CD4-positive, alpha-beta T cell treated with Interferon alpha-2 for 1 hour (primary cell): Measurements from ENCODE around the gene KLHL5.
"Not testable (repeated sequence)": the region's sequence is repeated elsewhere in the genome, so short reads cannot be mapped to it uniquely, and the experiment has no call there.

Experiments
- DNase-seq, 2 donors: peaks; one replicate each; pipeline ENCODE4 v3.0.0-alpha.2; 2020 to 2022

KLHL5 gene

DNA sequence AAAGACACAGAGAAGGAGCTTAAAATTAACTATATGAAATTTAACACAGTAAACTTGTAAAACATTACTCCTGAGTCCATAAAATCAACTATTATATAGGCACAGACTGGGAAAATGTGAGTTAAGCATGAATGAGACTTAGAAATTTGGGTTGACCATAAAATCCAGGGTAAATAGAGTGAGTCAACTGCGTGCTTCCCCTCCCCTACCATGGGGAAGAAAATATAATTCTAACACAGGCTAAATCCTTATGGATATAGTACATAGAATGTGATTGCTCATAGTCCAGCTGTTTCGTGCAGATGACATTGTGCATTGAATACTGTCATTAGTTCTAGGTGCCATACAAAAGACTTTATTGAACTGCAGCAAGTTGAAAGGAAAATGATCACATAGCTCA is 42.2 kb downstream of the KLHL5 start:
- no peak for DNase-seq

- no peak for DNase-seq
Observed at GRCh38 chr4:39106011-39106410, 44.0 kb downstream of the KLHL5 start.

DNA sequence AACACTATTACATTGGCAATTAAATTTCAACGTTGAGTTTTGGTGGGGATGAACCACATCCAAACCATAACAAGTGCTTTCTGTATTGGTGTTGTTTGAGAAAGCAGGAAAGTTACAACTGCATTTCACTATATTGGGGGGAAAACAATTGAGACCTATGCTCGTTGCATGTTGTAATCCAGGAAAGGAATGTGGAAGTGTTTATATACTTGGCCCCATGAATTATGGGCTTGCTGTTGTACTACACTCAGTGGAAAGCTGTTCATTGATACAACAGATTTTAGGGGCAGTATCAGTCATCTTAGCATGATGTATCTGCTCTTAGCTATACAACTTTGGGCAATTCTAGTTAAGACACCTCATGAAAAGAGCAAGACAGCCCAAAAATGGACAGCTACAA is 52.4 kb downstream of the KLHL5 start:
- no peak for DNase-seq

DNA sequence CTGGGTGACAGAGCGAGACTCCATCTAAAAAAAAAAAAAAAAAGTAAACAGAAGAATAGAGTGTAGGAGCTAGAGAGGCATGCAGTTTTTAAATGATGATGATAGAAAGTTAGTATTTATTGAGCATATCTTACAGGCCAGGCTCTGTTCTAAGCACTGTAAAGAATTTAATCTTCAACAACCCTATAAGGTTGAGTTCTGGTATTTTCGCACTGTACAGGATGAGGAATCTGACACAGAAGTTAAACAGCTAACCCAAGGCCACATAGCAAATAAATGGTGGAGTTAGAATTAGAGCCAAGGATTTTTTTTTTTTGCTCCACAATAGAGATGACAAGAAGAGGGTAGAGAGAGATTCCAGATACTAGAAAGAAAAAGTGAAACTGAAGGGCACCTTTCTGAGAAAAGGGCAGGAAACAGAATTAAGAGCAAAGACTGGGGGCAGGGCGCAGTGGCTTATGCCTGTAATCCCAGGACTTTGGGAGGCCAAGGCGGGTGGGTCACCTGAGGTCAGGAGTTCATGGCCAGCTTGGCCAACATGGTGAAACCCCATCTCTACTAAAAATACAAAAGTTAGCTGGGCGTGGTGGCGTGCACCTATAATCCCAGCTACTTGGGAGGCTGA is 56.1 kb downstream of the KLHL5 start:
- DNase-seq = peak in 1 of 2 donors; percentile 65

DNA sequence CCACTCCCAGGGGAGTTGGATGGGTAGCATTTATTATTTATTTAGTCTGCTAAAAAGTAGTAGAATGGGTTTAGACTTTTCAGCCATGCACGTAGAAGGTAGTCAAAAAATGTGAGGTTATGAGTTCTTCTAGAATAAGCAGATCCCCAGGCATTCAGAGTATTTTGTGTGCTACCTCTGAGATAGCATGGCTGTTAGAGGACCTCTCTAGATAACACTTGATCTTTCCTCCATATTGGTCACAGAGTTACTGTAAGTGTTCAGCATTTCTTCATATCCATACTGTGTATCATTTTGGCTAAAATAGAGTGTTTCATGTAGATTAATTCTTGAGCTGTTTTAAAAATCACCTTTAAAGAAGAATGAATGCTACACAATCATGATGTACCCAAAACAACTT is 58.4 kb downstream of the KLHL5 start:
- no peak for DNase-seq

DNA sequence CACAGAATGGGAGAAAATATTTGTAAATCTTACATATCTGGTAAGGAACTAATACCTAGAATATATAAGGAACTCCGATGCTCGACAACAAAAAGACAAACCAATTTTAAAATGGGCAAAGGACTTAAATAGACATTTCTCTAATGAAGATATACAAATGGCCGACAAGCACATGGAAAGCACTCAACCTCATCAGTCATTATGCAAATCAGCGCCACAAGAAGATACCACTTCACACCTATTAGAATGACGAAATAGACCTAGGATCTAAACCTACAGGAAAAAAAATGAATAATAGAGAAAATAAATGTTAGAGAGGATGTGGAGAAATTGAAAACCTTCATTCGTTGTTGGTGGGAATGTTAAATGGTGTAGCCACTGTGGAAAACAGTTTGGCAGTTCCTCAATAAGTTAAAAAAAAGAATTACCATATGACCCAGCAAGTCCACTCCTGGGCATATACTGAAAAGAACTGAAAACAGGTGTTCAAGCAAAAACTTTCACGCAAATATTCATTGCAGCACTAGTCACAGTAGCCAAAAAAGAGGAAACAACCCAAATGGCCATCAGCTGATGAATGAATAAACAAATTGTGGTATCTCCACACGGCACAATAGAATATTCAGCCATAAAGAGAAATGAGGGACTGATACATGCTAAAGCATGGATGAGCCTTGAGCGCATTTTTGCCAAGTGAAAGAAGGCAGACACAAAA is 63.0 kb downstream of the KLHL5 start:
- no peak for DNase-seq

GRCh38 chr4:39125600-39125985 is 63.6 kb downstream of the KLHL5 start:
- DNase-seq = no peak

DNA sequence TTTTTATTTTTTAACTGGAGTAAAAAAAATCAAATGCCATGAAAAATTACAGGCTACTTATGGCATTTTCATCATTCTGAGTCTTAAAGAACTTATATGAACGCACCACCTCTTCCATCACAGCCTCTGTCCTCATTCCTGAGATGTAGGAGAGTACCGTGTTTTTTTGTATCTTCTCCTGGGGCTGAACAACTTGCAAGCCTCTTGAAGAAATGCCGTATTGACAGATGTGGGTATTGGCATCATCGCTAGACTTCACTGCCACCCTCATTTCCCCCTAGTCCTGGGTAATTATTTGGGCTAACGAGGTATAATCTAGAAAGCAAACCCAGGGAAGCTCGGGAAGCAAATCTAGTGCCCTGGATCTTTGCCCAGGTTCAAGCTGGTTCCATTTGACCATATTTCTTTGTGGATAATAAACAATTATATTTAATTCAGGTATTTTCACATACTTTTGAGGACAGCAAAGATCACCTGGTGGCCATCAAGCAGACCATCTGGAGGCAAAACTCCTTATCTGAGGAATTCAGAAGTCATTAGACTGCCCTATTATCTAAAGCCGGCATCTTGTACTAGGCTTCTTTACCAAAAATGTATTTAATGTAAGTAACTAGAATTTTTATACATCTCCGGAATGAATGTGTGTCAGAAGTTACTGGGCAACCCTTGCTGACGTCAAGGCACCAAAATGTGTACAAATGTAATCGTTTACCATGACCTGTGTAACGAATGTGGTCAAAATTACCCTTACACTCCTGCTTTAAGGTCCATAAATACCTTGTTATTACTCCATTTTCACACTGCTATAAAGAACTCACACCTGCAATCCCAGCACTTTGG is 64.4 kb downstream of the KLHL5 start:
- no peak for DNase-seq

DNA sequence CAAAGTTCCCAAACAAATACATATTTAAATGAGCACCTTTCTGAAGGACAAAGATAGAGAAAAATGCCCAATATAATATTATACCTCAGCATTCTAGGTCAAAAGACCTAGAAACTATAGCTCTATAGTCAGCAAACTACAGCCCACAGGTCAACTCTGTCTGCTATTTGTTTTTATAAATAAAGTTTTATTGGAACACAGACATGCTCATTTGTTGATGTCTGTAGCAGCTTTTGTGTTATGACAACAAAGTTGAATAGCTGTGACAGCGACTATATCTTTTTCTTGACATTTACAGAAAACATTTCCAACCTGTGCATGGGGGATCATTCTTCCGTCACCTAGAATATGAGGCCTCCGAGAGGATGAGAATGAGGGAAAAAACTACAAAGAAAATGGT is 71.6 kb downstream of the KLHL5 start:
- no peak for DNase-seq

- no peak for DNase-seq
Observed at GRCh38 chr4:39134683-39135306, 72.8 kb downstream of the KLHL5 start.

GRCh38 chr4:39138227-39138626 is 76.2 kb downstream of the KLHL5 start:
- DNase-seq = not testable (repeated sequence)

- no peak for DNase-seq
Observed at GRCh38 chr4:39146211-39146610, 84.2 kb downstream of the KLHL5 start.

GRCh38 chr4:39154009-39154408 is 92.0 kb downstream of the KLHL5 start:
- no peak for DNase-seq

- DNase-seq = no peak
Observed at GRCh38 chr4:39157520-39157919, 95.5 kb downstream of the KLHL5 start.

GRCh38 chr4:39166177-39166576 is 104.1 kb downstream of the KLHL5 start:
- no peak for DNase-seq

DNA sequence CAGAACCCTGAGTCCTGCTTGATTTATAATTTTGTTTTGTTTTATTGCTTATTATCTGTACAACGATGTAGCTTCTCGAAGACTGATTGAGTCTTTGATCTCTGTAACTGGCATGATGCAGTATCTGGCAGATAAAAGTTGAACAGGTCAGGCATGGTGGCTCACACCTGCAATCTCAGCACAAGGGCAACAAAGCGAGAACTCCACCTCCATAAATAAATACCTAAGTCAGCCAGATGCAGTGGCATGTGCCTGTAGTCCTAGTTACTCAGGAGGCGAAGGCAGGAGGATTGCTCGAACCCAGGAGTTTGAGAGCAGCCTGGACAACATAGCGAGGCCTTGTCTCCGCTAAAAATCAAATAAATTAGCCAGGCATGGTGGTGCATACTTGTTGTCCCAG is 104.6 kb downstream of the KLHL5 start:
- no peak for DNase-seq

DNA sequence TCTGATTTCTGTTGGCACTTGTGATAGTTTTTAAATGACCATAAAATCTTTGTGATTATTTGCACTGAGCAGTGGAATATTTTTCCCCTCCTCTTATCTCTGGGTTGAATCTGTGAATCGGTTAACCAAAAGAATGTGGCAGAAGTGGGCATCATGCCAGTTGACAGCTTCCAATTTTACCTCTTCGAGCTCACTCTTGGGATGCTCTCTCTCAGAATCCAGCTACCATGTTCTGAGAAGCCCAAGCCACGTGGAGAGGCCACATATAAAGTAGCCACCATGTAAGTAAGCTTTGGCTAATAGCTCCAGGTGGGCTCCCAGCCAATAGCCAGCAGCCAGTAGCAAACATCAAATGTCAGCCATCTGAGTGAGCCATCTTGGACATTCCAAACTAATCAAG is 107.4 kb downstream of the KLHL5 start:
- DNase-seq = no peak

- no peak for DNase-seq
Observed at GRCh38 chr4:39170301-39170700, 108.3 kb downstream of the KLHL5 start.
